ENCODE results near the gene AGAP1. TPM values are rescaled to one million over a fixed set of nuclear protein-coding genes. Genes with fewer than 3 reads are reported as not detected.

Gene AGAP1
- total RNA-seq, 1 donor from 2014 or later: 47.2 TPM

DNA sequence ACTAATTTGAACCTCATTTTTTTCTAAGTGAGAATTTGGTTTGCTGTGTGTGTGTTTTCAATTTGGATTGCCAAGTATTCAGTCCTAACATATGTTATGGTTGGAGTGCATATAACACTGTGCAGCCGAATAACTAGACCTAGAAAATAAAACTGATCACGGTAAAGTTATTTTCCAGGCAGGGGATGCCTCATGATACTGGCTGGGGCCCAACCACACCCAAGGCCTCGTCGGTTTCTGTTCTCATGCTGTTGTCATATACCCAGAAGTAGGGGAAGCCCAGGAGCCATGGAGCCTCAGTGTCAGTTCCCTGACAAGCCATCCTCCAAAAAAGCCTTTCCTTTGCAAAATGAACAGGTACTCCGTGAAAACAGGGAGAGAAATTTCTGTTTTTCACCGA is 514.2 kb downstream of the AGAP1 start:
- peaks cover 4% of the 10 kb centered on the region for H3K4me1 Mint-ChIP-seq (ENCODE audit: low read depth)
- TF ChIP-seq, protein P1, sequence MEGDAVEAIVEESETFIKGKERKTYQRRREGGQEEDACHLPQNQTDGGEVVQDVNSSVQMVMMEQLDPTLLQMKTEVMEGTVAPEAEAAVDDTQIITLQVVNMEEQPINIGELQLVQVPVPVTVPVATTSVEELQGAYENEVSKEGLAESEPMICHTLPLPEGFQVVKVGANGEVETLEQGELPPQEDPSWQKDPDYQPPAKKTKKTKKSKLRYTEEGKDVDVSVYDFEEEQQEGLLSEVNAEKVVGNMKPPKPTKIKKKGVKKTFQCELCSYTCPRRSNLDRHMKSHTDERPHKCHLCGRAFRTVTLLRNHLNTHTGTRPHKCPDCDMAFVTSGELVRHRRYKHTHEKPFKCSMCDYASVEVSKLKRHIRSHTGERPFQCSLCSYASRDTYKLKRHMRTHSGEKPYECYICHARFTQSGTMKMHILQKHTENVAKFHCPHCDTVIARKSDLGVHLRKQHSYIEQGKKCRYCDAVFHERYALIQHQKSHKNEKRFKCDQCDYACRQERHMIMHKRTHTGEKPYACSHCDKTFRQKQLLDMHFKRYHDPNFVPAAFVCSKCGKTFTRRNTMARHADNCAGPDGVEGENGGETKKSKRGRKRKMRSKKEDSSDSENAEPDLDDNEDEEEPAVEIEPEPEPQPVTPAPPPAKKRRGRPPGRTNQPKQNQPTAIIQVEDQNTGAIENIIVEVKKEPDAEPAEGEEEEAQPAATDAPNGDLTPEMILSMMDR (IDR thresholded peaks at IDR 0.05; ENCODE audit: unreplicated experiment): no peak
- no peak for DNase-seq (ENCODE audit: low spot score, unreplicated experiment)
- peaks cover 12% of the 10 kb centered on the region for H3K36me3 Mint-ChIP-seq (ENCODE audit: insufficient read depth)
- H3K27me3 Mint-ChIP-seq: no peaks in the 10 kb centered on the region
- no peak overlapping the region for H3K27ac Mint-ChIP-seq
- no peak overlapping the region for H3K4me3 Mint-ChIP-seq (ENCODE audit: low read depth)
- H3K9me3 Mint-ChIP-seq (ENCODE audit: low read depth): peaks cover 3% of the 10 kb centered on the region

DNA sequence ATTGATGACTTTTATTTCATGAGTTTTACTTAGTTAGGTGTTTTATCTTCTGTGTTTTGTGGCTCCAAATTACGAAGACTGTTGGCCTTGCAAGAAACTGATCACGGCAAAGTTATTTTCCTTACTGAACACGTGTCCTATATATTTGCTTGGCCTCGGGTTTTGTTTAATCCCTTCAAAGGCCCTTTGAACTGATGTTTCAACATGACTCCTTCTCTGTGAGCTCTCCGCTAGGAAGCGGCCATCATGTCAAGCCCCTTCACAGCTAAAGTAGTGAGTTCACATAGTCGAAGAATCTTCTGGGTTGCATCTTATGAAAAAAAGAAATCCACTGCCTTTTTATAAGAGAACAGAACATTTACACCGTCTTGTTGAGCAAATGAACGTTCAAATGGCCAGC is 515.0 kb downstream of the AGAP1 start:
- peaks cover 4% of the 10 kb centered on the region for H3K4me1 Mint-ChIP-seq (ENCODE audit: low read depth)
- H3K36me3 Mint-ChIP-seq (ENCODE audit: insufficient read depth): peaks cover 12% of the 10 kb centered on the region
- H3K4me3 Mint-ChIP-seq (ENCODE audit: low read depth): no peak overlapping the region
- H3K27me3 Mint-ChIP-seq: no peaks in the 10 kb centered on the region
- no peak for DNase-seq (ENCODE audit: low spot score, unreplicated experiment)
- peaks cover 3% of the 10 kb centered on the region for H3K9me3 Mint-ChIP-seq (ENCODE audit: low read depth)
- TF ChIP-seq, protein P1 (IDR thresholded peaks at IDR 0.05; ENCODE audit: unreplicated experiment): no peak
- H3K27ac Mint-ChIP-seq: no peak overlapping the region

DNA sequence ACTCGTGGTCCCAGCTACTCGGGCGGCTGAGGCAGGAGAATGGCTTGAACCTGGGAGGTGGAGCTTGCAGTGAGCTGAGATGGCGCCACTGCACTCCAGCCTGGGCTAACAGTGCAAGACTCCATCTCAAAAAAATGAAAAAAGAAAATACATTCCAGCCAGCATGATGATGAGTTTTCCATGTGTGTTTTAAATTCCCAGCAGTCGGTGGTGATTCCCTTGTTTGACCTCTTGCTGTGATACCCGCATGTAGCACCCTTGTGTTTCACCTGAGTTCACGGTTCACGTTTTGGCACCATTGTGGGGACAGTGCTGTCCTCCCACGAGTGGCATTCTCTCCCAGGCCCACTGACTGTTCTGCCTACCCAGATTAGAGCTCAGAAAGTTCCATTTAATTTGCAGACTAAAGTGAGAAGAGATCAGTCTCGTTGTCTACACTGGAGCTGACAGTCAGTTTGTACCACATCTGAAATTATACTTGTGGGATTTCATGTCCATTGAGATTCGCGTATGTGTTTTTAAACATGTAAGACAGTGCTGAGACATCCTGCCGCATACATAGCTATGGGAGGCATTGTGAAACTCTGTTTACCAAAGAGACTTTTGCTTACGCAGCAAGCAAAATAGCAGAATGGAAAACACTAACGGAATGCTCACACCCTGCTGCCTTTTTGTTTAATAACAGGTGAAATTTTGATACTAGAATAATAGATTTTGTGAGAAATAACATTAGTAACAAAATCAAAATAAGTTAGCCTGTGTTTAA is 517.3 kb downstream of the AGAP1 start:
- TF ChIP-seq, protein P1 (IDR thresholded peaks at IDR 0.05; ENCODE audit: unreplicated experiment): no peak
- H3K27ac Mint-ChIP-seq: peak overlapping the region; percentile 18
- peaks cover 2% of the 10 kb centered on the region for H3K9me3 Mint-ChIP-seq (ENCODE audit: low read depth)
- peaks cover 7% of the 10 kb centered on the region for H3K36me3 Mint-ChIP-seq (ENCODE audit: insufficient read depth)
- no peak overlapping the region for H3K4me3 Mint-ChIP-seq (ENCODE audit: low read depth)
- no peak for DNase-seq (ENCODE audit: low spot score, unreplicated experiment)
- peaks cover 11% of the 10 kb centered on the region for H3K4me1 Mint-ChIP-seq (ENCODE audit: low read depth)
- peaks cover 10% of the 10 kb centered on the region for H3K27me3 Mint-ChIP-seq

GRCh38 chr2:236012155-236012554 is 518.3 kb downstream of the AGAP1 start:
- Mint-ChIP-seq H3K4me3 (ENCODE audit: low read depth) (no peak overlapping the region), H3K4me1 (ENCODE audit: low read depth) (peaks cover 11% of the 10 kb centered on the region), H3K9me3 (ENCODE audit: low read depth) (no peaks in the 10 kb centered on the region), H3K27me3 (peaks cover 10% of the 10 kb centered on the region), H3K36me3 (ENCODE audit: insufficient read depth) (peaks cover under 1% of the 10 kb centered on the region), H3K27ac (no peak overlapping the region)
- DNase-seq (ENCODE audit: low spot score, unreplicated experiment): no peak
- TF ChIP-seq, protein P1 (IDR thresholded peaks at IDR 0.05; ENCODE audit: unreplicated experiment): no peak

DNA sequence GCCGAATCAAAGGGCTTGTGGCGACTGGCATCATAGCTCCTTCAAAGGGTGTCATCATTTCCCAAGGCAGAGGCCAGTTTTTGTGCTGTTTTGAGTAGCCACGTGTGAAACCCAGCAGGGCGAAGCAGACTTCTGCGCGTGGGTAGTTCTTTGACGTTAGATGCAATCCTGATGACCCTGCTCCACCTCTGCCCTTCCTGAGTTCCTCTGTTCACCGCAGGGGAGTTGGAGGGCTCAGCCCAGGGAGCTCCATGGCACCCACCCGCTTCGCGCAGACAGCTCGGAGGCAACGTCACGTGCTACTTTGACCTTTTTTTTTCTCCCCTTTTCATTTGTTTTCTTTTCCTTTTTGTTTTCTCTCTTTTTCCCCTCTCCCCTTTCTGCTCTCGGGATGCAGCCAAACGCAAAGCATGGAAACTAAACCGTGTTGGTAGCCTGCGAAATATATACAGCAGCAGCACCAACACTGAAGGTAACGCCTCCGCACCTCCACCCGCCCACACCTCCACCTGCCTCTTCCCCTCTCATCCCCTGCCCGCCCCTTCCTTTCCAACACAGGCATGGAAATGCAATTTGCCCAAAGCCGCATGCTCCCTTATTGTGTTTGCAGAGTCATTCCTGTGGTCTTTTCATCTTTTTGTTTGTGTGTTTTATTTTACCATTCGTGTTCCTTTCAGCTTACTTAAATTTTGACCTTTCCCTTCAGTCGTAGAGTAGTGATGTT is 520.7 kb downstream of the AGAP1 start:
- TF ChIP-seq, protein P1 (IDR thresholded peaks at IDR 0.05; ENCODE audit: unreplicated experiment): no peak
- peaks cover 10% of the 10 kb centered on the region for H3K27me3 Mint-ChIP-seq
- peaks cover 4% of the 10 kb centered on the region for H3K36me3 Mint-ChIP-seq (ENCODE audit: insufficient read depth)
- DNase-seq (ENCODE audit: low spot score, unreplicated experiment): no peak
- H3K4me3 Mint-ChIP-seq (ENCODE audit: low read depth): no peak overlapping the region
- H3K4me1 Mint-ChIP-seq (ENCODE audit: low read depth): peaks cover 11% of the 10 kb centered on the region
- H3K27ac Mint-ChIP-seq: no peak overlapping the region
- H3K9me3 Mint-ChIP-seq (ENCODE audit: low read depth): no peaks in the 10 kb centered on the region

Data from progenitor cell of endocrine pancreas (in vitro differentiated cells).